Cerebellar cortex (tissue), 1 donor: ENCODE measurements around the gene SASH1.
A peak's percentile ranks its signal among the peaks of the same experiment; 100 is the strongest.

Experiments
- DNase-seq: peaks from one replicate; pipeline ENCODE4 v3.0.0-alpha.2; 2015; ENCODE audit warnings: low spot score

Gene SASH1

GRCh38 chr6:148342350-148343046 is at the start of gene SASH1:
TSS of gene SASH1 (plus strand) at chr6:148342838. CDS start at chr6:148343068, 230 bp downstream.
- peak; percentile 58 for DNase-seq

- DNase-seq = no peak
Measured at GRCh38 chr6:148293181-148293995, 49.2 kb upstream of the SASH1 start.

GRCh38 chr6:148294059-148294458 is 48.6 kb upstream of the SASH1 start:
- DNase-seq = no peak

- no peak for DNase-seq
Measured at GRCh38 chr6:148295261-148295887, 47.3 kb upstream of the SASH1 start.

GRCh38 chr6:148296771-148297170 is 45.9 kb upstream of the SASH1 start:
- DNase-seq = no peak

- no peak for DNase-seq
Measured at GRCh38 chr6:148298683-148299082, 44.0 kb upstream of the SASH1 start.

GRCh38 chr6:148303616-148304015 is 39.0 kb upstream of the SASH1 start:
- DNase-seq = no peak

- DNase-seq = no peak
Measured at GRCh38 chr6:148304976-148305375, 37.7 kb upstream of the SASH1 start.

- DNase-seq = no peak
Measured at GRCh38 chr6:148306286-148306685, 36.4 kb upstream of the SASH1 start.

GRCh38 chr6:148307405-148307804 is 35.2 kb upstream of the SASH1 start:
- DNase-seq = no peak

- DNase-seq = no peak
Measured at GRCh38 chr6:148309301-148309700, 33.3 kb upstream of the SASH1 start.

- no peak for DNase-seq
Measured at GRCh38 chr6:148311966-148312669, 30.5 kb upstream of the SASH1 start.

GRCh38 chr6:148313488-148313887 is 29.1 kb upstream of the SASH1 start:
- DNase-seq = no peak

GRCh38 chr6:148316308-148316707 is 26.3 kb upstream of the SASH1 start:
- no peak for DNase-seq

GRCh38 chr6:148317051-148317450 is 25.6 kb upstream of the SASH1 start:
- no peak for DNase-seq

- no peak for DNase-seq
Measured at GRCh38 chr6:148317739-148318138, 24.9 kb upstream of the SASH1 start.

GRCh38 chr6:148322704-148323103 is 19.9 kb upstream of the SASH1 start:
- DNase-seq = no peak

- no peak for DNase-seq
Measured at GRCh38 chr6:148323344-148323743, 19.3 kb upstream of the SASH1 start.

GRCh38 chr6:148324297-148324985 is 18.2 kb upstream of the SASH1 start:
- no peak for DNase-seq

- DNase-seq = no peak
Measured at GRCh38 chr6:148325316-148326068, 17.1 kb upstream of the SASH1 start.
